GM12872 (cell line): Measurements from ENCODE around the gene CACNG7.

Experiments used
- TF ChIP-seq, protein P1 (sequence below): IDR thresholded peaks from 3 replicates; pipeline ENCODE4 v1.5.1; 2011; ENCODE audit warnings: low read depth, mild to moderate bottlenecking, low read length, moderate library complexity; ENCODE audit not compliant: insufficient read depth

The CACNG7 gene

DNA sequence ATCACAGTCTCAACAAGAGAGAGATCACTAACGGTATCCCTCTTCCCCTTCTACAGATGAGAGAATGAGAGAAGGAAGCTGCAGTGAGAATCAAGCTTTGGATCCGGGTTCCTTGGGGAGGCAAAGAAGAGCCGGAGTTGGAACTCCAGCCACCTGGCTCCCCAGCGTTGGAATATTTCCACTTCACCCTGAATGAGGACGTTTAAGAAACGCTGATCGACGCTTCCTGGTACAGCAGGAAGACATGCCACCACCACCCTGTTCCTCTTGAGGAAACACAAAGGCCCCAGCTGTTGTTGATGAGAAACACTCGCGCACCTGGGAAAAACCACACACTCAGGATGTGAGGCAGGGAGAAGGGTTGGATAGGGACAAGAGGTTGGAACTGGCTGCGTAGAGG lies 42.4 kb downstream of the CACNG7 start:
- TF ChIP-seq, protein P1, sequence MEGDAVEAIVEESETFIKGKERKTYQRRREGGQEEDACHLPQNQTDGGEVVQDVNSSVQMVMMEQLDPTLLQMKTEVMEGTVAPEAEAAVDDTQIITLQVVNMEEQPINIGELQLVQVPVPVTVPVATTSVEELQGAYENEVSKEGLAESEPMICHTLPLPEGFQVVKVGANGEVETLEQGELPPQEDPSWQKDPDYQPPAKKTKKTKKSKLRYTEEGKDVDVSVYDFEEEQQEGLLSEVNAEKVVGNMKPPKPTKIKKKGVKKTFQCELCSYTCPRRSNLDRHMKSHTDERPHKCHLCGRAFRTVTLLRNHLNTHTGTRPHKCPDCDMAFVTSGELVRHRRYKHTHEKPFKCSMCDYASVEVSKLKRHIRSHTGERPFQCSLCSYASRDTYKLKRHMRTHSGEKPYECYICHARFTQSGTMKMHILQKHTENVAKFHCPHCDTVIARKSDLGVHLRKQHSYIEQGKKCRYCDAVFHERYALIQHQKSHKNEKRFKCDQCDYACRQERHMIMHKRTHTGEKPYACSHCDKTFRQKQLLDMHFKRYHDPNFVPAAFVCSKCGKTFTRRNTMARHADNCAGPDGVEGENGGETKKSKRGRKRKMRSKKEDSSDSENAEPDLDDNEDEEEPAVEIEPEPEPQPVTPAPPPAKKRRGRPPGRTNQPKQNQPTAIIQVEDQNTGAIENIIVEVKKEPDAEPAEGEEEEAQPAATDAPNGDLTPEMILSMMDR: no peak

DNA sequence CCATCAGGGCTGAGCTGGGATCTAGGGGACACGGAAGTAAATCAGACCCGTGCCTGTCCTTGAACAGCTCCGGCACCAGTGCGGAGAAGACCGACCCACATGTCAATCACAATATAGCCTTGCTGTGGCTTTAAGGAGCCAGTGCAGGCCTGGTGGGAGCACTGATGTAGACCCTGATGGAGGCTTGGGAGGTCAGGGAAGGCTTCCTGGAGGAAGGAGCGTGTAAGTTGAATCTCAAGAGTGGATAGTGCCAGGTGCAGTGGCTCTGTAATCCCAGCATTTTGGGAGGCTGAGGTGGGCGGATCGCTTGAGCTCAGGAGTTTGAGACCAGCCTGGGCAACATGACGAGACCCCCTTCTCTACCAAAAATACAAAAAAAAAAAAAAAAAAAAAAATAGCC lies 42.9 kb downstream of the CACNG7 start:
- TF ChIP-seq, protein P1: no peak

DNA sequence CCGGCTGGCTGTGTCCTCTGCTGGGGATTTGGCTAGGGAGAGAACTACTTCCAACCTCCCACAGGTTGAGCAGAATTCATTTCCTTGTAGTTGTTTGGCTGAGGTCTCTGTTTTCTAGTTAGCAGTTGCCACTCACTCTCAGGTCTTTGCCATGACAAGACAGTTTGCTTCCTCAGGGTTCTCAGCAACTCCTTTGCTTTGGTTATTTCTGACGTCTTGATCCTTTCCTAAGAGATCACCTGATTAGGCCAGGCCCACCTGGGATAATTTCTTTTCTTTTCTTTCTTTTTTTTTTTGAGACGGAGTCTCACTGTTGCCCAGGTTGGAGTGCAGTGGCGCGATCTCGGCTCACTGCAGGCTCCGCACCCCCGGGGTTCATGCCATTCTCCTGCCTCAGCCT lies 44.3 kb downstream of the CACNG7 start:
- TF ChIP-seq, protein P1: no peak

DNA sequence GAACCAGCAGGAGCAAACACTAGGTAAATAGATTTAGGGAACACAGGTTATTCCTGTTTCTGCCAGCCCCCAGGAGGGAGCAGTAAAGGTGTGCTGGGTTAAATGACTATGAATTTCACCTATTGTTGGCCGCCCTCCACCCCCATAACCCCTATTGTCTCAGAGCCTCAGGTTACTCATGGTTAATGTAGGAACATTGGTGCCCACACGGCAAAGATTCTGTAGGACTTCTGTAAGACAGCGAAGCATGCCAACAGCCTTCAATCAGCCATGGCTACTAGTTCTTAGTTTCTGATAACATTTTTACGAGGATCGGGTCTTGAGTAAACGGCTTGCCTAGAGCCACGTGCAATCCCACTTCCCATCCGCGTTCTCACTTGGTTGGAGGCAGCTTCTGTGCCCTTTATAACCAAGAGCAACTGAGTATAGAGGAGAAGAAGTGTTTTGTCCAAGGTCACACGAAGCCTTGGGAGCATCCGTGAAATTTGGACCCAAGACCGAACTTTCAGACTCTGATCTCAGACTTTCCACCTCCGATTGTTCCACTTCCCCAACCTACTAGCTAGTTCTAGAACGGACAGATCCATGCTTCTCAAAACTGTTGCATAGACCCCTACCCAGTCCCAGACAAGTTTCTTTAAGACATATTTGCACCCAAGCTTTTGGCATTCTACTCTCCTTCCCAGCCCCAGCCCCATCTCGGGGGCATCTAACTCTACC lies 48.5 kb downstream of the CACNG7 start:
- TF ChIP-seq, protein P1: no peak

DNA sequence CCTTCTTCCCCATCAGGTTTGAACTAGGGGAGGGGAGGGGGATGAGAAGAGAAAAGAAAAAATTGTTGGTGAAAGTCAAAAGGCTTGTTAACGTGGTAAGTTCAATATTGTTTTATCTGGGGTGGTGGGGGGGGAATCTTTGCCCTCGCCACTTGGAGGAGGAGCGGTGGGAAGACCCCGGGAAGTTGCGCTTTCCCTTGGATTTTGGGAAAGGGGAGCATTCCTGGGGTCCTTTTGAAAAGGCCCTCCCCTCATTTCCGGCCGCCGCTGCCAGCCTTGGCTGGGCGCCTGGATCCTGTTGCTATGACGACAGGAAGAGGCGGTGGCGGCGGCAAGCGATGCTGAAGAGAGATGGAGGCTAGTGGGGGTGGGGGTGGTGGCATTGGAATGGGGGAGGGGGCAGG lies 49.1 kb downstream of the CACNG7 start:
- TF ChIP-seq, protein P1: no peak

DNA sequence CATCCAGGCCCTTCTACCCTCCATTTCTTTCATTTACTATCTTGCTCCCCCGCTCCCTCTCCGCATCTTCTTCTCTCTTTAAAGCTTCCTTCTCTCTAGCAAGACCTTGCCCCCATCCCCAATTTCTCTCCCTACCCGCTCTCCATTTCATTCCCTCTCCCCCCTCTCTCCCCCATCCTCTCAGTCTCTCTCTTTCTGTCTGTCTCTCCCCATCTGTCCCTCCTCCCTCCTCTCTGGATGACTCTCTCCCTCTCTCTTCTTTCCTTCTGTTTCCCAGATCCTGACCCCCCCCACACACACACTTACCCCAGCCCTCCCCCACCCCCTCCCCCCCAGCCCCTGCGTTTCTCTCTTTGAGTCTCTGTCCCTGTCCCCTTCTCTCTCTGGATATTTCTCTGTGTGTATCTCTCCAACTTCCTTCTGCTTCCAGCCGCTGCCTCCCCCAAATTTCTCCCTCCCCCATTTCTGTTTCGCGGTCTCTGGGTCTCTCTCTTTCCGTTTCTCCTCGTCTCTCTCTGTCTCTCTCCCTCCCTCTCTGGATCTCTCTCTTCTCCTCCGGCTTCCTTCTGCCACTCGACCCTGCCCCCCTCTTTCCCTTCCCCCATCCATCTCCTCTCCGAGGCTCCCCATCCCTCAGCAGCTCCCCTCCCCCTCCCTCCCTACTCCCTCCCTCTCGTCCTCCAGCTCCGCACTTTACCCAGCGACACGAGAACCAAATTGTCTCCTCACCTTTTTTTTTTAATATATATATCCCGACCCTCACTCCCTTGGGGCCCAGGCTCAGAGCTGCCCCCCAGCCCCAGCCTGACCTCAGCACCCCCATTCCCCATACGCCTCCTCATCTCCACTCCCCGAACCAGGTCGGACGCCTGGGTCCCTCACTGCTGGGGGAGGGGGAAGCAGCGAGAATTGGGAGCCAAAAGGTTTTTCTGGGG lies 50.0 kb downstream of the CACNG7 start:
- TF ChIP-seq, protein P1: no peak

DNA sequence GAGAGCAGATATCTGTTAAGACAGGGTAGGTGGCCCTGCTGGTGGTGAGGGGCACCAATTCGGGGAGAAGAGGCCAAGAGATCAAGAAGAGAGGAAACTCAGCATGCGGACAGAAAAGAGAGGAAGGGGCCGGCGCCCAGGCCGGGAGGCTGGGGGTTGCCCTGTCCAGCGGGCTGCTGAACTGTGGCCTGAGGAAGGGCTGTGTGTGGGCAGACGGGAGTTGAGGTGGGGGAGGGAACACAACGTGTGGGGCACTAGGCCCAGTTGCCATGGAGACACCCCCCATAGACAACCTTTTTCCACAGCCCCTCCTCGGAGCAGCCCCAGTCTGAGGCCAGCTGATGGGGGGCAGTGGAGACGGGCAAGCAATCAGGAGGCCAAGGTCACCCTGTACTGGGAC lies 51.1 kb downstream of the CACNG7 start:
- TF ChIP-seq, protein P1: no peak
